ENCODE measurements around the gene PIMREG. TPM values are rescaled to one million over a fixed set of nuclear protein-coding genes. Genes with fewer than 3 reads are reported as not detected.

Gene PIMREG
- total RNA-seq, 1 donor, result 13.1 TPM

DNA sequence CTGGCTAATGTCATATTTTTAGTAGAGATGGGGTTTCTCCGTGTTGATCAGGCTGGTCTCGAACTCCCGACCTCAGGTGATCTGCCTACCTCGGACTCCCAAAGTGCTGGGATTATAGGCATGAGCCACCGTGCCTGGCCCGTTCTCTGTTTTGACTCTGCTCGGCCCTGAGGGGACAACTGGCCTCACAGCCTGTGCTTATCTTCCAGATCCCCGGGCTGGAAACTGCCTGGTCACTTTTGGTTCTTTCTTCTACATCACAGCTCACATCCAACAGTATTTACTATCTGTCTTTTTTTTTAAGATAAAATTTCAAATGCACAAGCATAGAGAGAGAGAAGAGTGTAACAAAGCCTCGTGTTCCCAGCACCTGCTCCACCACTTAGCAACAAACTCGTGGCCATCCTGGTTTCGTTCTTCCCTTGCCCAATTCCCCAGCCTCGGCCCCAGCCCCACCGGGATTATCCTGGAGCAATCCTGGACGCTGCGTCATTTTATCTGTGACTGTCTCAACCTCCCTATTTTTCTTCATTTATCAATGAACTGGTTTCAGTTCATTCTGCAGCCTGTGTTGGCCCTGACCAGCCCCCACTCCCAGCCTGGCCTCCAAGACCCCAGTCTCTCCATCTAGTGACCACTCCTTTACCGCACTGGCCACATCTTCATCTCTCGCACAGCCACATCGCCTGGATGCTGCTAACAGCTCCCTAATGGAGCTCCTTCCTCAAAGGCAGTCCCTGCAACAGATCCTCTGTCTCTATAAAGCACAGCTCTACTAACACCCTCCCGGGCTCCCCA is 21.1 kb downstream of the PIMREG start:
- TF ChIP-seq, protein P1, sequence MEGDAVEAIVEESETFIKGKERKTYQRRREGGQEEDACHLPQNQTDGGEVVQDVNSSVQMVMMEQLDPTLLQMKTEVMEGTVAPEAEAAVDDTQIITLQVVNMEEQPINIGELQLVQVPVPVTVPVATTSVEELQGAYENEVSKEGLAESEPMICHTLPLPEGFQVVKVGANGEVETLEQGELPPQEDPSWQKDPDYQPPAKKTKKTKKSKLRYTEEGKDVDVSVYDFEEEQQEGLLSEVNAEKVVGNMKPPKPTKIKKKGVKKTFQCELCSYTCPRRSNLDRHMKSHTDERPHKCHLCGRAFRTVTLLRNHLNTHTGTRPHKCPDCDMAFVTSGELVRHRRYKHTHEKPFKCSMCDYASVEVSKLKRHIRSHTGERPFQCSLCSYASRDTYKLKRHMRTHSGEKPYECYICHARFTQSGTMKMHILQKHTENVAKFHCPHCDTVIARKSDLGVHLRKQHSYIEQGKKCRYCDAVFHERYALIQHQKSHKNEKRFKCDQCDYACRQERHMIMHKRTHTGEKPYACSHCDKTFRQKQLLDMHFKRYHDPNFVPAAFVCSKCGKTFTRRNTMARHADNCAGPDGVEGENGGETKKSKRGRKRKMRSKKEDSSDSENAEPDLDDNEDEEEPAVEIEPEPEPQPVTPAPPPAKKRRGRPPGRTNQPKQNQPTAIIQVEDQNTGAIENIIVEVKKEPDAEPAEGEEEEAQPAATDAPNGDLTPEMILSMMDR (IDR thresholded peaks at IDR 0.05; ENCODE audit: insufficient read depth, low read length), result no peak
- DNase-seq (ENCODE audit: low read depth), result no peak
- no peak overlapping the region for H3K4me3 ChIP-seq (ENCODE audit: low read depth, low read length)

DNA sequence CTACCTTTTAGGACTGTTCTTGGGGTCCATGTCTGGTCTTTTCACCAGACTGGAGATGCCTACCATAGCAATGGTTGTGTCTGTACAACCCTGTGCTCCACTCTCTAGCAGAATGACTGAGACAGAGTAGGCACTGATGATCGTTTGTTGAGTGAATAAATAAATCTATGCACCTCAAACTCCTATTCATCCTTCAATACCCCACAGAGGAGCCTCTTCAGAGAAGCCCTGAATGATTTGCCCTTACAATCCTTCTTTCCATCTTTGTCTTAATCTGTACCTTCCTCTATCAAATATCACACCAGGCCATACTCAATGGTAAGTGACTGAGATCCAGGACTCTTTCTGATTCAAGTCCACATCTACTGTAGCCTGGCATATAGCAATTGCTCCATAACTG is 23.3 kb downstream of the PIMREG start:
- no peak overlapping the region for H3K4me3 ChIP-seq (ENCODE audit: low read depth, low read length)
- TF ChIP-seq, protein P1 (IDR thresholded peaks at IDR 0.05; ENCODE audit: insufficient read depth, low read length), result no peak
- DNase-seq (ENCODE audit: low read depth), result no peak

DNA sequence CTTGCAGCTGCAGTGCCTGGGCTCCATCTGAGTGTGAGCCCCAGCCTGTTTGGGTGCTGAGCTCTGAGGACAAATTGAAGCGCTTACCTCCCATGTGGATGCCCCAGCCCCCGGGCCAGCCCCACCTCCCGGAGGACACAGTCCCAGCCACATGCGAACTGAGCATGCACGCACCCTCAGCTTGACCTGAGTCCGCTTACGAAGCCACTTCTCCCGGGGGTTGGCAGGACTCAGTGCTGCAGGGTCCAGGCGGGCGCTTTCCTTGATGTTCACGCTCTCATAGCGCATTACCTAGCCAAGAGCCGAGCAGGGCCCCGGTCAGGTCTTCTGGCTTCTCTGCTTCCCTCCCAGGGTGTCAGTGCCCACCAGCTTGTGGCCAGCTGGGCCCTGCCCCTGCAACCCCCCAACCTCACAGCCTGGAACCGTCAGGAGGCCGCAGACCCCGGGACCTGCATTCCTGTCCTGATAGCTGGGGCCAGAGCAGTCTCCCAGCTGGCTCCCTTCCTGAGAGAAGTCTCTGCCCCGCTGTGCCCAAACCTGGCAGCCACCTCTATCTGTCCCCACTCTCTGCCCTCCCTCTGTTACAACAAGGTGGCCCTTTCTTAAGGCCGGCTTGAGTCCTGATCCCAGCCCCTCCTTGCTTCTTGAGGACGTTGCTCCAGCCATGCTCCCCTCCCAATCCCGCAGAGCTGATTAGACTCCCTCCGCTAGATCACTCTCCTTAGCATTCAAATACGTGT is 24.0 kb downstream of the PIMREG start:
- TF ChIP-seq, protein P1 (IDR thresholded peaks at IDR 0.05; ENCODE audit: insufficient read depth, low read length), result no peak
- no peak overlapping the region for H3K4me3 ChIP-seq (ENCODE audit: low read depth, low read length)
- no peak for DNase-seq (ENCODE audit: low read depth)

DNA sequence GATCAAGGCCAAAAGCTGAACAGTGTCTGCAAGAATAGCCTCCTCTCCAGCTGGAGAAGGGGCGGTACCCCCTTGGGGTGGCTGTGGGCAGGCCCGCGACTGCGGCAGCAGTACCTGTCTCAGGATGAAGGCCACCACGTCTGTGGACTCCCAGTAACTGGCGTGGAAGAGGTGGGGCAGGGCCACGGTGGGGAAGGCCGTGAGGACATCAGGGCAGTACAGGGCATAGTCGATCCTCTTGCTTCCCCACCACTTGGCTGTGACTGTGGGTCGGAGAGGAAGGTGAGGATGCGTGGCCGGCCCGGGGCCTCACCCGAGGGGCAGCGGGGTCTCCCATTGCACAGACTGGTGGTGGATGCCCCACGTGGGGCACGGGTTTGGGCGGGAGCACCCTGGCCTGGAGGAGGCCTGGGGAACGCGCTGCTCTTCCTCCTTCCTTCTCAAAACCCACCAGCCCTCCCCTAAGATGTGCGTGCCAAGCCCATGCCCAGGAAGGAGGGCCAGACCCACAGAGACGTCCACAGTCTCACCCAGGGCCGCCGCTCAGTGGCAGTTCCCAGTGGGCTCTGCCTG is 26.0 kb downstream of the PIMREG start:
- TF ChIP-seq, protein P1 (IDR thresholded peaks at IDR 0.05; ENCODE audit: insufficient read depth, low read length), result no peak
- no peak for DNase-seq (ENCODE audit: low read depth)

DNA sequence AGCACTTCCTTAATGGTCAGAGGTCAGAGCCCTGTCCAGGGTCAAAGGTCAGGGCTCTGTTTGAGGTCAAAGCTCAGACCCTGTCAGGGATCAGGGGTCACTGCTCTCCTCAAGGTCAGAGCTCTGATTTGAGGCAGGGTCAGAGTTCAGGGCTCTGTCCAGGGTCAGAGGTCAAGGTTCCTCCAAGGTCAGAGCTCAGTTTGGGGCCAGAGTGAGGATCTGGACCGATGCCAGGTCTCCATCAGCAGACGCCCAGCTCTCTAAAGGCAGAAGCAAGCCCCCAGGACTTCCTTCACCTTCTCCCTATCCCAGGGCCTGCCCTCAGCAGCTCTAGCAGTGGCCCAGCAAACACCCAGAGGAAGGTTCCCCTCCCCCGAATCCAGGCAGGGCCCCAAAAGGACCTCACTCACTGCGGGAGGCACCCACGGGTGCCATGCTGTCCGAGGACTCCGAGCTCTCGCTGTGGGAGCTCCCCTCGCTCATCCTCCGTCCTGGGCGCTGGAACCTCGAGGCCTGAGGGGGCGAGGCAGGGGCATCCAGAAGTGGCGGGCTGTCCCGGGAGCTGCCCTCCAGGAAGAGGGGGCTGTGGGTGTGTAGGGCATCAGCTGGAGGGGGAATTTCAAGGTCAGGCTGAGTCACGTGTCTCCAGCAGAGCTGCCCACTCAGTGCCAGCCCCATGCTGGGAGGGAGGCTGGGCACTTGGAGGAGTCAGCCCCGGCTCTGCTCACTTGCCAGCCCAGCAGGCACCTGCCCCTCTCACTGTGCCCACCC is 26.7 kb downstream of the PIMREG start:
- no peak for DNase-seq (ENCODE audit: low read depth)
- TF ChIP-seq, protein P1 (IDR thresholded peaks at IDR 0.05; ENCODE audit: insufficient read depth, low read length), result no peak
- no peak overlapping the region for H3K4me3 ChIP-seq (ENCODE audit: low read depth, low read length)

More for the DNA sequence above, 26.0 kb downstream of the PIMREG start:
- H3K4me3 ChIP-seq (ENCODE audit: low read depth, low read length), result no peak overlapping the region
